Erythroblast (primary cell): ENCODE data around the gene ADCK1.

Experiments
- GATA1 ChIP-seq: IDR thresholded peaks from 2 replicates; pipeline ENCODE4 v1.6.1; 2011; ENCODE audit warnings: low read depth, mild to moderate bottlenecking, control low read depth, low read length, moderate library complexity
- POLR2A ChIP-seq: IDR thresholded peaks from 2 replicates; pipeline ENCODE4 v1.6.1; 2011; ENCODE audit warnings: mild to moderate bottlenecking, low read length

DNA sequence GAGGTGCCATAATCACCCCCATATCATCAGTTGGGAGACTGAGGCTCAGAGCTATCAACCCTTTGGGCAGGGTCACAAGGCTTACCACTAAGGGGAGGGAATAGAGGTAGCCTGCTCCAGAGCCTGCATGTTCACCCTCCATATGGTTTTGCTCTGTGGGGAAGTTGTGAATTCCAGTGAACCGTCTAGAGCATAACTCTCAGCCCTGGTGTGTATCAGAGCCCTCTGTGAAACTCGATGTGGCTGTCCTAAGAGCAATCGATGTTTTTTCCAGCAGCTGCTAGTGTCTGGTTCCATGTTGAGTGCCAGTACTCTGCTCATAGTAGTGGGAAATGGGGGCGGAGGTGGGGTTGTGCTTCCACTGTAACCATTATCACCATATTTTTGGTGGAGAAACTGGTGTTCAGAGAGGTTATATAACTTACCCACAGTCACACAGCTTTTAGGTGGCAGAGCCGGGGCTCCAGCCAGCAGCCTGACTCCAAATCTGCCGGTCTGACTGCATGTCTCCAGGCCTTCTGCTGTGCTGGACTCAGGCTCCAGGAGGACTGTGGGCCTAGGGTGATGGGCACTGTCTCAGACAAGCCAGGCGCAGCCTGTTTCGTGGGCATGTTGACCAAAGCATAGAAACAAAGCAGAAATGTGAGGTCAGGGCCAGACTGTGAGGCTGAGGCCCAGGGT, 104.2 kb downstream of the ADCK1 start:
- TF ChIP-seq POLR2A, result no peak
- TF ChIP-seq GATA1, result no peak
